Ovary (tissue), 3 donors: ENCODE results near the gene RASGRP4.

Experiments
- CTCF ChIP-seq, 3 donors: fragments of 450-650 bp in 2 of 3; fragments of 200-600 bp in 1 of 3; IDR thresholded peaks; one replicate each; pipeline versions ENCODE4 v1.5.1 to v1.8.0; 2016 to 2022; ENCODE audit warnings: antibody characterized with exemption in 3 of 3, mild to moderate bottlenecking in 1 of 3
- POLR2A ChIP-seq: fragments of 450-650 bp; IDR thresholded peaks from one replicate; pipeline ENCODE4 v1.6.1; 2017; ENCODE audit warnings: antibody characterized with exemption, mild to moderate bottlenecking, moderate library complexity
- donor health status: DM: no; HTN: no; CAD: no.

DNA sequence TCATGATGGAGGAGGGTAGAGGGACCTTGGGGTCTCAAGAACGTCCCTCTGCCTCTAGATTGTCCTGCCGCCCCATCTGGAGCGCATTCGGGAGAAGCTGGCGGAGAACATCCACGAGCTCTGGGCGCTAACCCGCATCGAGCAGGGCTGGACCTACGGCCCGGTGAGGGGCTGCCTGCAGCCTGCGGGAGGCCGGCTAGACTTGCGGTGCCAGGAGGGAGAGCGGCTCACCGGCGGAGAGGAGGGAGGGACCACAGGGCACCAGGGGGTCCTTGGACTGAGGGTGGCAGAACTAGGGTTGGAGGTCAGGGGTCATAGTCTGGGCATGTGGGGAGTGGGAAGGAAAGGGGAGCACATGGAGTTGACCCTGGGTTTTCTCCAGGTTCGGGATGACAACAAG is 37.3 kb upstream of the RASGRP4 start:
- TF ChIP-seq CTCF (IDR thresholded peaks at IDR 0.05) (no peak), POLR2A (no peak)
